H1 (cell line): ENCODE results near the gene SLC30A3. TPM values are rescaled to one million over a fixed set of nuclear protein-coding genes. Genes with fewer than 3 reads are reported as not detected.

Experiments
- CTCF ChIA-PET: fragments of 300-600 bp; sonication (Branson Sonifier 250); formaldehyde crosslinking; loops from one replicate; lab custom pipeline; 2021; ENCODE audit not compliant: partially characterized antibody; lab: Charles Lee
- POLR2A ChIA-PET: fragments of 300-600 bp; sonication (Branson Sonifier 250); formaldehyde crosslinking; loops from one replicate; lab custom pipeline; 2021; ENCODE audit warnings: inconsistent platforms; ENCODE audit not compliant: partially characterized antibody; lab: Charles Lee
- DNase-seq, 2 experiments: peaks; one replicate each; pipeline versions ENCODE4 v3.0.0 to v3.0.0-alpha.2; 2010 to 2022; ENCODE audit warnings: low spot score in 2 of 2, low read depth in 1 of 2, mixed read lengths in 1 of 2
- FAIRE-seq: peaks from 2 replicates; lab custom pipeline; 2011; peaks lifted over from hg19 to GRCh38; lab: Jason Lieb, UNC
- H2AFZ ChIP-seq: 2 replicates; pipeline ENCODE4 v1.8.1; 2012; ENCODE audit warnings: low read length, inconsistent platforms
- H2AK5ac ChIP-seq: 2 replicates; pipeline ENCODE4 v1.6.1; 2013; ENCODE audit warnings: low read depth, low read length
- H2BK120ac ChIP-seq: replicated peaks from 2 replicates; pipeline ENCODE3; 2013; ENCODE audit warnings: low read depth, low read length, inconsistent platforms
- H2BK12ac ChIP-seq: 2 replicates; pipeline ENCODE4 v1.6.1; 2013; ENCODE audit warnings: low read depth, low read length
- H2BK15ac ChIP-seq: 2 replicates; pipeline ENCODE4 v1.6.1; 2013; ENCODE audit warnings: low read length
- H2BK20ac ChIP-seq: 2 replicates; pipeline ENCODE4 v1.6.1; 2013; ENCODE audit warnings: low read length
- H2BK5ac ChIP-seq: 2 replicates; pipeline ENCODE4 v1.6.1; 2013; ENCODE audit warnings: low read depth, low read length
- H3K14ac ChIP-seq: 2 replicates; pipeline ENCODE4 v1.6.1; 2013; ENCODE audit warnings: inconsistent platforms; ENCODE audit not compliant: insufficient read length
- H3K18ac ChIP-seq: 2 replicates; pipeline ENCODE4 v1.6.1; 2013; ENCODE audit warnings: low read length; ENCODE audit errors: extremely low read depth
- H3K23ac ChIP-seq: 2 replicates; pipeline ENCODE4 v1.6.1; 2013; ENCODE audit warnings: inconsistent platforms; ENCODE audit not compliant: insufficient read length
- H3K23me2 ChIP-seq: 2 replicates; pipeline ENCODE4 v1.6.1; 2013; ENCODE audit warnings: low read depth, low read length
- H3K27ac ChIP-seq: 2 replicates; pipeline ENCODE4 v1.6.1; 2011; ENCODE audit warnings: low read depth, low read length, inconsistent platforms
- H3K27me3 ChIP-seq, 4 experiments: replicated peaks in 1 of 4; 1 replicate in 1 of 4; 2 replicates in 3 of 4; pipeline versions ENCODE4 v1.6.1 to v1.8.1; 2011 to 2013; ENCODE audit warnings: low read length in 3 of 4, mild to moderate bottlenecking in 3 of 4, inconsistent platforms in 2 of 4, mixed read lengths in 2 of 4, moderate library complexity in 1 of 4; ENCODE audit not compliant: control insufficient read depth in 3 of 4, insufficient read depth in 3 of 4; ENCODE audit errors: extremely low read depth in 1 of 4
- H3K36me3 ChIP-seq, 4 experiments: 2 replicates each; pipeline versions ENCODE4 v1.6.1 to v1.8.1; 2011 to 2013; ENCODE audit warnings: mild to moderate bottlenecking in 4 of 4, low read length in 3 of 4, moderate library complexity in 2 of 4, control low read depth in 1 of 4, inconsistent platforms in 1 of 4; ENCODE audit not compliant: insufficient read depth in 4 of 4, control insufficient read depth in 2 of 4
- H3K4ac ChIP-seq: replicated peaks from 2 replicates; pipeline ENCODE3; 2013; ENCODE audit warnings: low read length, low read depth, mixed read lengths, inconsistent platforms; ENCODE audit not compliant: insufficient read length
- H3K4me1 ChIP-seq, 4 experiments: replicated peaks in 1 of 4; 1 replicate in 1 of 4; 2 replicates in 3 of 4; pipeline versions ENCODE4 v1.6.1 to v1.8.1; 2011 to 2013; ENCODE audit warnings: low read length in 3 of 4, inconsistent platforms in 2 of 4, mixed read lengths in 1 of 4; ENCODE audit not compliant: insufficient read depth in 4 of 4, control insufficient read depth in 3 of 4
- H3K4me2 ChIP-seq, 2 experiments: 2 replicates each; pipeline versions ENCODE4 v1.6.1 to v1.8.1; 2011 to 2013; ENCODE audit warnings: low read depth in 2 of 2, low read length in 2 of 2, control low read depth in 1 of 2, inconsistent platforms in 1 of 2, mild to moderate bottlenecking in 1 of 2; ENCODE audit not compliant: insufficient read depth in 1 of 2
- H3K4me3 ChIP-seq, 4 experiments: fragments of 200-600, 300-600 bp in 1 of 4; sonication (generic), shearing (Covaris generic), sonication (Bioruptor Twin) in 1 of 4; 2 replicates each; pipeline versions ENCODE4 v1.5.1 to v1.8.1; 2011 to 2016; ENCODE audit warnings: low read length in 4 of 4, low read depth in 3 of 4, control low read depth in 2 of 4, inconsistent platforms in 2 of 4, mild to moderate bottlenecking in 2 of 4, mixed read lengths in 1 of 4, moderate library complexity in 1 of 4; ENCODE audit not compliant: insufficient read depth in 2 of 4; ENCODE audit errors: extremely low read depth in 1 of 4
- H3K56ac ChIP-seq: replicated peaks from 2 replicates; pipeline ENCODE3; 2013; ENCODE audit warnings: low read depth, mild to moderate bottlenecking, mixed read lengths, low read length, inconsistent platforms; ENCODE audit not compliant: insufficient read length
- H3K79me1 ChIP-seq: 2 replicates; pipeline ENCODE4 v1.6.1; 2013; ENCODE audit warnings: low read depth, low read length, control low read depth
- H3K79me2 ChIP-seq, 2 experiments: 2 replicates each; pipeline versions ENCODE4 v1.6.1 to v1.8.1; 2012 to 2013; ENCODE audit warnings: low read length in 2 of 2, mild to moderate bottlenecking in 2 of 2, inconsistent platforms in 1 of 2; ENCODE audit not compliant: insufficient read depth in 2 of 2, control insufficient read depth in 1 of 2
- H3K9ac ChIP-seq, 4 experiments: replicated peaks in 1 of 4; 1 replicate in 1 of 4; 2 replicates in 3 of 4; pipeline versions ENCODE4 v1.6.1 to v1.8.1; 2011 to 2013; ENCODE audit warnings: low read depth in 3 of 4, low read length in 3 of 4, control low read depth in 2 of 4, mild to moderate bottlenecking in 2 of 4, moderate library complexity in 2 of 4, inconsistent platforms in 1 of 4; ENCODE audit errors: extremely low read depth in 1 of 4
- H3K9me3 ChIP-seq, 2 experiments: 2 replicates each; pipeline versions ENCODE4 v1.6.1 to v1.8.1; 2012 to 2013; ENCODE audit warnings: mild to moderate bottlenecking in 2 of 2, moderate library complexity in 2 of 2, control low read depth in 1 of 2, inconsistent platforms in 1 of 2, low read depth in 1 of 2, low read length in 1 of 2, mixed read lengths in 1 of 2; ENCODE audit not compliant: insufficient read depth in 2 of 2
- H4K20me1 ChIP-seq, 2 experiments: replicated peaks in 1 of 2; 2 replicates each; pipeline versions ENCODE3 to v1.8.1; 2011 to 2013; ENCODE audit warnings: inconsistent platforms in 2 of 2, low read length in 2 of 2, mild to moderate bottlenecking in 1 of 2; ENCODE audit not compliant: insufficient read depth in 2 of 2, control insufficient read depth in 1 of 2
- H4K5ac ChIP-seq: 2 replicates; pipeline ENCODE4 v1.6.1; 2013; ENCODE audit warnings: low read length, low read depth, mixed read lengths, inconsistent platforms; ENCODE audit not compliant: insufficient read length
- H4K8ac ChIP-seq: 2 replicates; pipeline ENCODE4 v1.8.0; 2013; ENCODE audit warnings: mild to moderate bottlenecking, moderate library complexity, low read length, inconsistent platforms; ENCODE audit not compliant: insufficient read depth; ENCODE audit errors: extremely low read depth
- H4K91ac ChIP-seq: replicated peaks from 2 replicates; pipeline ENCODE3; 2013; ENCODE audit warnings: low read length, mixed read lengths, inconsistent platforms; ENCODE audit not compliant: insufficient read length
- CHD1 ChIP-seq: IDR thresholded peaks from 2 replicates; pipeline ENCODE4 v1.6.1; 2012; ENCODE audit warnings: low read depth, low read length, improper control_type of control experiment
- EGR1 ChIP-seq: IDR thresholded peaks from 2 replicates; pipeline ENCODE4 v1.6.1; 2011; ENCODE audit warnings: low read depth, low read length, borderline replicate concordance
- FOSL1 ChIP-seq: IDR thresholded peaks from 2 replicates; pipeline ENCODE4 v1.6.1; 2011; ENCODE audit warnings: mild to moderate bottlenecking, low read depth, low read length, moderate library complexity; ENCODE audit not compliant: insufficient read depth
- HDAC2 ChIP-seq, 2 experiments: fragments of 300-600 bp in 1 of 2; sonication (generic) in 1 of 2; IDR thresholded peaks; 2 replicates each; pipeline ENCODE4 v1.6.1; 2011 to 2012; ENCODE audit warnings: low read depth in 2 of 2, low read length in 2 of 2, mild to moderate bottlenecking in 2 of 2, moderate library complexity in 2 of 2, borderline replicate concordance in 1 of 2, inconsistent platforms in 1 of 2
- KDM5A ChIP-seq: fragments of 200-600 bp; IDR thresholded peaks from 2 replicates; pipeline ENCODE4 v1.7.1; 2012; ENCODE audit warnings: mild to moderate bottlenecking, low read length, inconsistent platforms, mixed read lengths
- SAP30 ChIP-seq: fragments of 300-600 bp; sonication (generic); IDR thresholded peaks from 2 replicates; pipeline ENCODE4 v1.7.1; 2012; ENCODE audit warnings: low read length, moderate library complexity, mild to moderate bottlenecking, inconsistent platforms; ENCODE audit not compliant: insufficient read depth, insufficient replicate concordance
- SIN3A ChIP-seq, 2 experiments: IDR thresholded peaks in 1 of 2; conservative IDR thresholded peaks in 1 of 2; 2 replicates each; pipeline ENCODE4 v1.6.1; 2011 to 2012; ENCODE audit warnings: low read length in 2 of 2, improper control_type of control experiment in 1 of 2, low read depth in 1 of 2, mild to moderate bottlenecking in 1 of 2
- SIX5 ChIP-seq: IDR thresholded peaks from 2 replicates; pipeline ENCODE4 v1.6.1; 2011; ENCODE audit warnings: mild to moderate bottlenecking, low read depth, low read length
- SP2 ChIP-seq: IDR thresholded peaks from 2 replicates; pipeline ENCODE4 v1.6.1; 2012; ENCODE audit warnings: mild to moderate bottlenecking, low read length, inconsistent platforms
- TAF7 ChIP-seq: optimal IDR thresholded peaks from 2 replicates; pipeline ENCODE3; 2011; ENCODE audit warnings: low read depth, mild to moderate bottlenecking, inconsistent platforms, low read length, moderate library complexity, borderline replicate concordance
- TBP ChIP-seq: IDR thresholded peaks from 2 replicates; pipeline ENCODE4 v1.6.1; 2011; ENCODE audit warnings: low read depth, low read length, improper control_type of control experiment
- YY1 ChIP-seq: IDR thresholded peaks from 2 replicates; pipeline ENCODE4 v1.6.1; 2011; ENCODE audit warnings: low read depth, mild to moderate bottlenecking, low read length
- WGBS, 2 experiments: shearing (Covaris generic) in 1 of 2; methylation state at CpG; one replicate each; pipeline versions ENCODE4 v1.1.6 to v1.1.7; 2013 to 2015; ENCODE audit warnings: low lambda C conversion rate in 2 of 2, mixed read lengths in 2 of 2, inconsistent platforms in 1 of 2, low coverage in 1 of 2, missing lambda C conversion rate in 1 of 2; ENCODE audit not compliant: insufficient replicate concordance in 2 of 2, insufficient coverage in 1 of 2, insufficient read length in 1 of 2; ENCODE audit errors: extremely low coverage in 1 of 2, missing lambda C conversion rate in 1 of 2; 5-methylcytosine and 5-hydroxymethylcytosine counted together
- polyA plus RNA-seq, 7 experiments: library from polyadenylated mRNA; depleted of rRNA in 3 of 7; stranded (reverse) in 5 of 7; unstranded in 2 of 7; fragments of >200 nt in 5 of 7; fragments of 200-250 nt in 2 of 7; gene quantifications; 1 replicate in 5 of 7; 2 replicates in 1 of 7; 4 replicates in 1 of 7; pipeline versions ENCODE4 v1.2.1 to v1.2.3, GENCODE V29; 2011 to 2013; ENCODE audit warnings: missing spikeins in 2 of 7, mixed read lengths in 2 of 7
- total RNA-seq: library from RNA; stranded (reverse); fragmentation: NEBNext Ultra II Directional; extraction: Animal tissue kit (Norgen Biotek cat#: 25700); gene quantifications from 2 replicates; pipeline ENCODE4 v1.2.1, GENCODE V29; 2021

SLC30A3 gene
- total and polyA plus RNA-seq, 2 of the 8 experiments (the other 6 are each of a cell fraction or from before 2014, with no cell fraction given): 15.2 to 30.7 TPM

GRCh38 chr2:27264253-27264752, 1.5 kb upstream of the SLC30A3 start:
- H3K4me2 ChIP-seq: peak overlapping the region; percentile 88 to 99
- POLR2A ChIA-PET: interaction anchor here (0.9 to 8.2 kb wide), 9 partner anchors 9 to 105 kb away, joined by 3 to 71 read pairs (median 5); partner anchors contain the start of genes ATRAID, DNAJC5G, SLC5A6 and TRIM54
- no peak for TF ChIP-seq EGR1
- TF ChIP-seq SP2: no peak
- no peak for TF ChIP-seq TAF7
- TF ChIP-seq YY1: no peak
- no peak for TF ChIP-seq SAP30
- no peak for TF ChIP-seq SIX5
- no peak for TF ChIP-seq CHD1
- TF ChIP-seq HDAC2 (IDR thresholded peaks at IDR 0.05; ENCODE audit: borderline replicate concordance in 1 of 2, low read depth in 2 of 2, low read length in 2 of 2): no peak
- no peak for TF ChIP-seq KDM5A
- TF ChIP-seq SIN3A (conservative IDR thresholded peaks at IDR 0.05 in 1 of 2, IDR thresholded peaks at IDR 0.05 in 1 of 2; ENCODE audit: low read depth in 1 of 2, low read length in 2 of 2): no peak; a peak in 2 of 4 replicates
- TF ChIP-seq TBP: no peak
- no peak for TF ChIP-seq FOSL1

More at GRCh38 chr2:27264253-27264752, 1.5 kb upstream of the SLC30A3 start:
- Histone ChIP-seq H3K18ac (0 out of 2 replicates have a peak overlapping the region, but pooled peaks have one; percentile 75), H3K79me2 (peaks cover 0 to 2% of the 10 kb centered on the region in 2 experiments; a peak in 1 of 4 replicates), H3K27ac (no peak overlapping the region), H3K56ac (no peak overlapping the region), H3K27me3 (peaks cover 39 to 73% (median 61%) of the 10 kb centered on the region in 4 experiments), H2AK5ac (no peak overlapping the region), H3K9ac (peak overlapping the region in 3 of 4 experiments; percentile 22 to 44 (median 42); a peak in 4 of 7 replicates), H4K8ac (peak overlapping the region; percentile 91; the same call in 1 of the 2 replicates), H4K91ac (peak overlapping the region; percentile 22), H3K9me3 (no peaks in the 10 kb centered on the region), H2BK5ac (no peak overlapping the region), H2BK12ac (peak overlapping the region; percentile 77; the same call in 1 of the 2 replicates), H3K4ac (no peak overlapping the region), H4K20me1 (peaks cover 0 to 8% of the 10 kb centered on the region in 2 experiments), H3K4me3 (peak overlapping the region; percentile 60 to 85 (median 63)), H3K14ac (no peak overlapping the region), H3K23me2 (peaks cover 19% of the 10 kb centered on the region; the same call in 1 of the 2 replicates), H3K23ac (no peak overlapping the region), H2AFZ (peak overlapping the region; percentile 31; the same call in 1 of the 2 replicates), H3K4me1 (peaks cover 3 to 19% (median 14%) of the 10 kb centered on the region in 4 experiments), H4K5ac (no peak overlapping the region), H2BK120ac (no peak overlapping the region), H2BK20ac (no peak overlapping the region), H3K36me3 (no peaks in the 10 kb centered on the region), H3K79me1 (no peaks in the 10 kb centered on the region), H2BK15ac (peak overlapping the region; percentile 75; the same call in 1 of the 2 replicates)
- CTCF ChIA-PET: interaction anchor here (0.6 to 14.1 kb wide), 21 partner anchors 9 to 238 kb away, joined by 3 to 288 read pairs (median 5); partner anchors contain the start of genes ABHD1, DNAJC5G, EIF2B4 and PREB
- DNase-seq: peak in 1 of 2 experiments; percentile 76
- WGBS, 2 experiments: 2% methylated on average over 36 of the region's 38 CpGs; no CpG with 5 or more reads in 1 of the 2 experiments
- no peak for FAIRE-seq
